Measurements from ENCODE around the gene MYF5. TPM values are rescaled to one million over a fixed set of nuclear protein-coding genes. Genes with fewer than 3 reads are reported as not detected.

Gene MYF5
- total and polyA plus RNA-seq, 2 of the 13 experiments (the other 11 are each of a cell fraction or from before 2014, with no cell fraction given): not detected

DNA sequence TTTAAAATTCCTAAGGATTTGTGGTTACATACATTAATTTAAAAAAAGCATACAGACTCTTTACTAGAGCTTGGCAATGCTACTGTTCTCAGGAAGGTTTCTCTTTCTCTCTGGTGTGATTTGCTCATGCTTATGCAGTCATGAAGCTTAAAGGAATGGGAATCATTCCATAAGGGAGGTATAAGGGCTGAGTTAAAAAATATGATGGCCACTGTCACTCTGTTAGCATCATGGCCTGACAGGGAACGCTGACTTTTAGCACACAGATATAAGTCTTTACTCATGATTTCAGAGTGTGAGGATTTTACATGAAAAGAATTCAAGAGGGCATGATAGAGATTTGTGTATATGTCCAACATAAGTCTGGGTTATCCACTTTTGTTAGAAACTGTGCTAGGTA is 3.8 kb downstream of the MYF5 start:
- WGBS (ENCODE audit: low lambda C conversion rate): 0% methylated on average over 1 of the region's 1 CpG
- no peak for TF ChIP-seq ZNF282 (IDR thresholded peaks at IDR 0.05; ENCODE audit: partially characterized antibody)
- no peak for TF ChIP-seq SMAD1 (CRISPR knock-in tag; IDR thresholded peaks at IDR 0.05; ENCODE audit: borderline replicate concordance, low read depth)
- no peak for TF ChIP-seq KLF15 (CRISPR knock-in tag; IDR thresholded peaks at IDR 0.05; ENCODE audit: borderline replicate concordance)
- no peak for TF ChIP-seq POLR2A (IDR thresholded peaks at IDR 0.05; ENCODE audit: insufficient read depth in 1 of 2, low read depth in 2 of 2, low read length in 2 of 2)
- no peaks in the 10 kb centered on the region for H3K36me3 ChIP-seq (replicated peaks in 1 of 2; ENCODE audit: control insufficient read depth in 1 of 2, insufficient read depth in 2 of 2, low read length in 2 of 2)
- H3K9me3 ChIP-seq (ENCODE audit: low read length): no peaks in the 10 kb centered on the region
- in situ Hi-C loops (cut with HindIII; ENCODE audit: extremely low pct_ligation_motif_present, low pct_unique_long_range_greater_than_20kb): no loop called here
- POLR2A ChIA-PET: no interaction called here
- no peaks in the 10 kb centered on the region for H4K20me1 ChIP-seq (ENCODE audit: insufficient read depth, low read length)
- H3K4me2 ChIP-seq (ENCODE audit: low read depth, low read length): no peak overlapping the region
- H3K9ac ChIP-seq (ENCODE audit: insufficient read depth, low read depth, low read length): no peak overlapping the region
- intact Hi-C loops (cut with micrococcal nuclease; ENCODE audit: unreplicated experiment): no loop called here
- CTCF ChIA-PET (ENCODE audit: low intra/inter-chr PET ratio, low total read pairs): no interaction called here
- H3K4me1 ChIP-seq (ENCODE audit: insufficient read depth, low read length): no peaks in the 10 kb centered on the region
- H3K27ac ChIP-seq (ENCODE audit: extremely low read length, insufficient read depth, low read length): no peak overlapping the region
- H2AFZ ChIP-seq (ENCODE audit: low read length): no peak overlapping the region
- H3K27me3 ChIP-seq (ENCODE audit: control insufficient read depth in 1 of 2, insufficient read depth in 2 of 2, low read length in 2 of 2): peaks cover 0 to 3% of the 10 kb centered on the region in 2 experiments; a peak in 2 of 5 replicates
- ATAC-seq (no peak), FAIRE-seq (no peak), DNase-seq (ENCODE audit: low spot score) (no peak)
- H3K79me2 ChIP-seq (ENCODE audit: insufficient read depth, low read length): no peaks in the 10 kb centered on the region
- BruUV-seq (replicated peaks): no TSS peak
- H3K4me3 ChIP-seq (replicated peaks in 1 of 3; ENCODE audit: insufficient read depth in 1 of 3, low read depth in 2 of 3, low read length in 3 of 3): no peak overlapping the region

DNA sequence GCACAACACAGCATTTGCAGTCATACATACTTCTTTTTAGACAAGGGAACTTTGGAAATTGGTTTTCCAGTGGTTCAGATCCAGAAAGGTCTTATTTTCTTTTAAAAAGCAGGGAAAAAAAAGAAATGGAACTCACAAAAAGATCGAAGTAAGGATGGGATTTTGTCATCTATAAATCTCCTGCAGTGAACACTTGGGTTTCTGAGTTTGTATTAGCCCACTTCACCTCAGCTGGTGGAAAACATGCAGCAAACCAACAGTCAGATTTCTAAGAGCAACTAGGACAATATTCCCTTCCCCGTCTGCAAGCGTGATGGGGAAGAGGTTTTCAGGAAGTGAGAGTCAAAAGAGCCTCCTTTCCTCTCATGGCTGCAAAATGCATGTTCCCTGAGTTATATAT is 4.6 kb downstream of the MYF5 start:
- Histone ChIP-seq H4K20me1 (ENCODE audit: insufficient read depth, low read length) (no peaks in the 10 kb centered on the region), H3K79me2 (ENCODE audit: insufficient read depth, low read length) (no peaks in the 10 kb centered on the region), H3K9me3 (ENCODE audit: low read length) (no peaks in the 10 kb centered on the region), H3K9ac (ENCODE audit: insufficient read depth, low read depth, low read length) (no peak overlapping the region), H3K4me3 (replicated peaks in 1 of 3; ENCODE audit: insufficient read depth in 1 of 3, low read depth in 2 of 3, low read length in 3 of 3) (no peak overlapping the region), H2AFZ (ENCODE audit: low read length) (no peak overlapping the region), H3K4me1 (ENCODE audit: insufficient read depth, low read length) (no peaks in the 10 kb centered on the region), H3K4me2 (ENCODE audit: low read depth, low read length) (no peak overlapping the region), H3K36me3 (replicated peaks in 1 of 2; ENCODE audit: control insufficient read depth in 1 of 2, insufficient read depth in 2 of 2, low read length in 2 of 2) (no peaks in the 10 kb centered on the region), H3K27ac (ENCODE audit: extremely low read length, insufficient read depth, low read length) (no peak overlapping the region), H3K27me3 (ENCODE audit: control insufficient read depth in 1 of 2, insufficient read depth in 2 of 2, low read length in 2 of 2) (peaks cover 0 to 1% of the 10 kb centered on the region in 2 experiments; a peak in 2 of 5 replicates)
- intact Hi-C loops (cut with micrococcal nuclease; ENCODE audit: unreplicated experiment) (no loop called here), in situ Hi-C loops (cut with HindIII; ENCODE audit: extremely low pct_ligation_motif_present, low pct_unique_long_range_greater_than_20kb) (no loop called here)
- ATAC-seq: no peak
- ChIA-PET CTCF (ENCODE audit: low intra/inter-chr PET ratio, low total read pairs) (no interaction called here), POLR2A (no interaction called here)
- no TSS peak for BruUV-seq (replicated peaks)
- 27% methylated on average over 3 of the region's 3 CpGs for WGBS (ENCODE audit: low lambda C conversion rate)
- no peak for DNase-seq (ENCODE audit: low spot score)
- no peak for FAIRE-seq
- TF ChIP-seq ZNF333 (CRISPR knock-in tag; IDR thresholded peaks at IDR 0.05; ENCODE audit: borderline replicate concordance) (no peak), REL (CRISPR knock-in tag; conservative IDR thresholded peaks at IDR 0.05) (no peak), ZNF331 (CRISPR knock-in tag; IDR thresholded peaks at IDR 0.05) (no peak), NCOA2 (CRISPR knock-in tag; IDR thresholded peaks at IDR 0.05) (no peak)
- TF ChIP-seq, protein P1, sequence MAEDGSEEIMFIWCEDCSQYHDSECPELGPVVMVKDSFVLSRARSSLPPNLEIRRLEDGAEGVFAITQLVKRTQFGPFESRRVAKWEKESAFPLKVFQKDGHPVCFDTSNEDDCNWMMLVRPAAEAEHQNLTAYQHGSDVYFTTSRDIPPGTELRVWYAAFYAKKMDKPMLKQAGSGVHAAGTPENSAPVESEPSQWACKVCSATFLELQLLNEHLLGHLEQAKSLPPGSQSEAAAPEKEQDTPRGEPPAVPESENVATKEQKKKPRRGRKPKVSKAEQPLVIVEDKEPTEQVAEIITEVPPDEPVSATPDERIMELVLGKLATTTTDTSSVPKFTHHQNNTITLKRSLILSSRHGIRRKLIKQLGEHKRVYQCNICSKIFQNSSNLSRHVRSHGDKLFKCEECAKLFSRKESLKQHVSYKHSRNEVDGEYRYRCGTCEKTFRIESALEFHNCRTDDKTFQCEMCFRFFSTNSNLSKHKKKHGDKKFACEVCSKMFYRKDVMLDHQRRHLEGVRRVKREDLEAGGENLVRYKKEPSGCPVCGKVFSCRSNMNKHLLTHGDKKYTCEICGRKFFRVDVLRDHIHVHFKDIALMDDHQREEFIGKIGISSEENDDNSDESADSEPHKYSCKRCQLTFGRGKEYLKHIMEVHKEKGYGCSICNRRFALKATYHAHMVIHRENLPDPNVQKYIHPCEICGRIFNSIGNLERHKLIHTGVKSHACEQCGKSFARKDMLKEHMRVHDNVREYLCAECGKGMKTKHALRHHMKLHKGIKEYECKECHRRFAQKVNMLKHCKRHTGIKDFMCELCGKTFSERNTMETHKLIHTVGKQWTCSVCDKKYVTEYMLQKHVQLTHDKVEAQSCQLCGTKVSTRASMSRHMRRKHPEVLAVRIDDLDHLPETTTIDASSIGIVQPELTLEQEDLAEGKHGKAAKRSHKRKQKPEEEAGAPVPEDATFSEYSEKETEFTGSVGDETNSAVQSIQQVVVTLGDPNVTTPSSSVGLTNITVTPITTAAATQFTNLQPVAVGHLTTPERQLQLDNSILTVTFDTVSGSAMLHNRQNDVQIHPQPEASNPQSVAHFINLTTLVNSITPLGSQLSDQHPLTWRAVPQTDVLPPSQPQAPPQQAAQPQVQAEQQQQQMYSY (CRISPR knock-in tag; IDR thresholded peaks at IDR 0.05): no peak
- TF ChIP-seq, protein P2, sequence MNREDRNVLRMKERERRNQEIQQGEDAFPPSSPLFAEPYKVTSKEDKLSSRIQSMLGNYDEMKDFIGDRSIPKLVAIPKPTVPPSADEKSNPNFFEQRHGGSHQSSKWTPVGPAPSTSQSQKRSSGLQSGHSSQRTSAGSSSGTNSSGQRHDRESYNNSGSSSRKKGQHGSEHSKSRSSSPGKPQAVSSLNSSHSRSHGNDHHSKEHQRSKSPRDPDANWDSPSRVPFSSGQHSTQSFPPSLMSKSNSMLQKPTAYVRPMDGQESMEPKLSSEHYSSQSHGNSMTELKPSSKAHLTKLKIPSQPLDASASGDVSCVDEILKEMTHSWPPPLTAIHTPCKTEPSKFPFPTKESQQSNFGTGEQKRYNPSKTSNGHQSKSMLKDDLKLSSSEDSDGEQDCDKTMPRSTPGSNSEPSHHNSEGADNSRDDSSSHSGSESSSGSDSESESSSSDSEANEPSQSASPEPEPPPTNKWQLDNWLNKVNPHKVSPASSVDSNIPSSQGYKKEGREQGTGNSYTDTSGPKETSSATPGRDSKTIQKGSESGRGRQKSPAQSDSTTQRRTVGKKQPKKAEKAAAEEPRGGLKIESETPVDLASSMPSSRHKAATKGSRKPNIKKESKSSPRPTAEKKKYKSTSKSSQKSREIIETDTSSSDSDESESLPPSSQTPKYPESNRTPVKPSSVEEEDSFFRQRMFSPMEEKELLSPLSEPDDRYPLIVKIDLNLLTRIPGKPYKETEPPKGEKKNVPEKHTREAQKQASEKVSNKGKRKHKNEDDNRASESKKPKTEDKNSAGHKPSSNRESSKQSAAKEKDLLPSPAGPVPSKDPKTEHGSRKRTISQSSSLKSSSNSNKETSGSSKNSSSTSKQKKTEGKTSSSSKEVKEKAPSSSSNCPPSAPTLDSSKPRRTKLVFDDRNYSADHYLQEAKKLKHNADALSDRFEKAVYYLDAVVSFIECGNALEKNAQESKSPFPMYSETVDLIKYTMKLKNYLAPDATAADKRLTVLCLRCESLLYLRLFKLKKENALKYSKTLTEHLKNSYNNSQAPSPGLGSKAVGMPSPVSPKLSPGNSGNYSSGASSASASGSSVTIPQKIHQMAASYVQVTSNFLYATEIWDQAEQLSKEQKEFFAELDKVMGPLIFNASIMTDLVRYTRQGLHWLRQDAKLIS (CRISPR knock-in tag; IDR thresholded peaks at IDR 0.05): no peak
- TF ChIP-seq, protein P3, sequence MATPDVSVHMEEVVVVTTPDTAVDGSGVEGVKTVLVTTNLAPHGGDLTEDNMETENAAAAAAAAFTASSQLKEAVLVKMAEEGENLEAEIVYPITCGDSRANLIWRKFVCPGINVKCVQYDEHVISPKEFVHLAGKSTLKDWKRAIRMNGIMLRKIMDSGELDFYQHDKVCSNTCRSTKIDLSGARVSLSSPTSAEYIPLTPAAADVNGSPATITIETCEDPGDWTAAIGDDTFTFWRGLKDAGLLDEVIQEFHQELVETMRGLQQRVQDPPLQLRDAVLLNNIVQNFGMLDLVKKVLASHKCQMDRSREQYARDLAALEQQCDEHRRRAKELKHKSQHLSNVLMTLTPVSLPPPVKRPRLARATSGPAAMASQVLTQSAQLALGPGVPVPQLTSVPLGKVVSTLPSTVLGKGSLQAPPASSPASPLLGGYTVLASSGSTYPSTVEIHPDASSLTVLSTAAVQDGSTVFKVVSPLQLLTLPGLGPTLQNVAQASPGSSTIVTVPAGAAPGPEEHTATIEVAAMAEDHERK (CRISPR knock-in tag; IDR thresholded peaks at IDR 0.05; ENCODE audit: low read depth): no peak
